Measurements from ENCODE around the gene GGTLC1. TPM values are rescaled to one million over a fixed set of nuclear protein-coding genes. Genes with fewer than 3 reads are reported as not detected.
"Not testable (repeated sequence)": the region's sequence is repeated elsewhere in the genome, so short reads cannot be mapped to it uniquely, and the experiment has no call there.

The GGTLC1 gene
- total RNA-seq, 1 experiment from 2014 or later = not detected

DNA sequence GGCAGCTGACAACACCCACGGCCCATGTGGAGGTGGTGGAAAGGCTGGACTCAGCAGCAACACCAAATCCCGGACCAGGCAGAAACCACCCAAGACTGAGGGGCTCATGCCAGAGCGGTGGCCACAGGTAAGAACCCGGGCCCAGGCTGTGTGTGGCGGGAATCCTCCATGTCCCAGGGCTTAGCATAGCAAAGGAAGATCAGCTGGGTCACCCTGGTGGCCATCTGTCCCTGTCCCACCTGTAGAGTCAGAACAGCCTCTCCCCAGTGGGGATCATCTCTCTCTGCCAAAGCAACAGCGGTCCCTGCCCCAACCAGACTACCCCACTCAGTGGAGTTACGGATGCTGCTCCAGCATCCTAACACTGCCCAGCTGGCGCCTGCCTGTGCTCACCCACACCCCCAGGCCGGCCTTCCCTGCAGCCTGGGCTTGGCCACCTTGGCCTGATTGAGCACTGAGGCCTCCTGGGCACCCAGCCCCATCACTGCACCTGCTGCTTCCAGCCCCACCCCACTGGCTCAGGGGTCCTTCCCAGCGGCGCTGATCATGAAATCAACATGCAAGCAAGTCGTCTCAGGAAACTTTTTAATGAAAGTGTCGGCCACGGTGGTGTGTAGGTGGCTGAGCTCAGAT lies 5.5 kb upstream of the GGTLC1 start:
- not testable (repeated sequence) for H3K4me1 ChIP-seq (ENCODE audit: insufficient read depth, low read length); H3K4ac ChIP-seq (ENCODE audit: low read depth, low read length); DNase-seq; H2BK15ac ChIP-seq (ENCODE audit: low read depth, low read length); H3K79me2 ChIP-seq (ENCODE audit: insufficient read depth, low read length); H4K5ac ChIP-seq (ENCODE audit: insufficient read length, low read depth, low read length); H3K23ac ChIP-seq (ENCODE audit: insufficient read length, low read depth, low read length); H3K4me2 ChIP-seq (ENCODE audit: insufficient read depth, insufficient read length, low read length); H2AFZ ChIP-seq (ENCODE audit: low read length); H3K23me2 ChIP-seq (ENCODE audit: insufficient read length, low read depth, low read length, poor library complexity, severe bottlenecking); H3K14ac ChIP-seq (ENCODE audit: insufficient read depth, low read length); H3K9ac ChIP-seq (ENCODE audit: extremely low read depth, insufficient read length, low read length); H3K79me1 ChIP-seq (ENCODE audit: insufficient read depth, low read depth, low read length, poor library complexity, severe bottlenecking); H3K27me3 Mint-ChIP-seq (ENCODE audit: low read depth); H3K18ac ChIP-seq (ENCODE audit: insufficient read length, low read depth, low read length); H2BK12ac ChIP-seq (ENCODE audit: insufficient read length, low read depth, low read length); H2BK20ac ChIP-seq (ENCODE audit: low read depth, low read length, poor library complexity, severe bottlenecking); H4K8ac ChIP-seq (replicated peaks; ENCODE audit: insufficient read length, low read depth, low read length); H3K36me3 Mint-ChIP-seq (ENCODE audit: insufficient read depth in 1 of 3, low read depth in 3 of 3); H3K4me3 Mint-ChIP-seq; H4K91ac ChIP-seq (ENCODE audit: insufficient read length, low read depth, low read length); H3K4me1 Mint-ChIP-seq; H4K20me1 ChIP-seq (ENCODE audit: control insufficient read depth, insufficient read depth, insufficient read length); H3K56ac ChIP-seq (ENCODE audit: insufficient read length, low read depth, low read length); H3K27me3 ChIP-seq (ENCODE audit: insufficient read depth, low read length); H3K9me3 Mint-ChIP-seq; H3K27ac Mint-ChIP-seq; H2BK5ac ChIP-seq (ENCODE audit: insufficient read length, low read length); H3K9me3 ChIP-seq (ENCODE audit: control insufficient read depth, low read depth, low read length); H2AK5ac ChIP-seq (ENCODE audit: insufficient read length, low read length); H2BK120ac ChIP-seq (ENCODE audit: low read depth, low read length, poor library complexity, severe bottlenecking); H3K27ac ChIP-seq (ENCODE audit: insufficient read length, low read depth, low read length); H3T11ph ChIP-seq (ENCODE audit: low read length)
- WGBS (ENCODE audit: extremely low coverage, insufficient read length, low lambda C conversion rate) = no CpG with 5 or more reads among the region's 14 CpGs

DNA sequence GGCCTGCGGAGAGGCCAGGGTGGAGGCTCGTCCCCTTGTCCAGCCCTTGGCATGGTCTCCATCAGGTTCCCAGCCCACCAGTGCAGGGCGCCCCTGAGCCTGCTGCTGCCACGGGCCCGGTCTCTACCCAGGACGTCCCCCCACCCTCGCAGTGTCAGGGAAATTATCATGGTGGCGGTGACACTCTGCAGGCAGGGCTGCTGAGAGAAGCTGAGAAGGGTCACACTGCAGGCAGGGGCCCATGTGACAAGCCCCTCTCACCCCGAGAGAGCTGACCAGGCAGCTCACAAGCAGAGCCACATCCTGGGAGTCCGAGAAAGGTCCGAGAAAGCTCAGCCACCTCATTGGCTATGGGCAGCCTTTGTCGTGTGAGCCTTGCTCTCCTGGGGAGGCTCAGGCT lies 4.9 kb upstream of the GGTLC1 start:
- H3K79me2 ChIP-seq (ENCODE audit: insufficient read depth, low read length); H3K27ac ChIP-seq (ENCODE audit: insufficient read length, low read depth, low read length); DNase-seq; H2BK12ac ChIP-seq (ENCODE audit: insufficient read length, low read depth, low read length); H3K23me2 ChIP-seq (ENCODE audit: insufficient read length, low read depth, low read length, poor library complexity, severe bottlenecking); H3K27ac Mint-ChIP-seq; H3K14ac ChIP-seq (ENCODE audit: insufficient read depth, low read length); H3K36me3 Mint-ChIP-seq (ENCODE audit: insufficient read depth in 1 of 3, low read depth in 3 of 3); H3K23ac ChIP-seq (ENCODE audit: insufficient read length, low read depth, low read length); H3K9me3 Mint-ChIP-seq; H3K4me3 Mint-ChIP-seq; H3K4me1 Mint-ChIP-seq; H3K27me3 Mint-ChIP-seq (ENCODE audit: low read depth); H3T11ph ChIP-seq (ENCODE audit: low read length); H2BK5ac ChIP-seq (ENCODE audit: insufficient read length, low read length); H2AFZ ChIP-seq (ENCODE audit: low read length); H3K4me2 ChIP-seq (ENCODE audit: insufficient read depth, insufficient read length, low read length); H3K79me1 ChIP-seq (ENCODE audit: insufficient read depth, low read depth, low read length, poor library complexity, severe bottlenecking); H3K56ac ChIP-seq (ENCODE audit: insufficient read length, low read depth, low read length); H4K8ac ChIP-seq (replicated peaks; ENCODE audit: insufficient read length, low read depth, low read length); H4K20me1 ChIP-seq (ENCODE audit: control insufficient read depth, insufficient read depth, insufficient read length); H3K27me3 ChIP-seq (ENCODE audit: insufficient read depth, low read length); H4K5ac ChIP-seq (ENCODE audit: insufficient read length, low read depth, low read length); H2BK20ac ChIP-seq (ENCODE audit: low read depth, low read length, poor library complexity, severe bottlenecking); H3K4ac ChIP-seq (ENCODE audit: low read depth, low read length); H3K4me1 ChIP-seq (ENCODE audit: insufficient read depth, low read length); H3K9ac ChIP-seq (ENCODE audit: extremely low read depth, insufficient read length, low read length); H2BK15ac ChIP-seq (ENCODE audit: low read depth, low read length); H3K18ac ChIP-seq (ENCODE audit: insufficient read length, low read depth, low read length); H4K91ac ChIP-seq (ENCODE audit: insufficient read length, low read depth, low read length); H2AK5ac ChIP-seq (ENCODE audit: insufficient read length, low read length); H3K9me3 ChIP-seq (ENCODE audit: control insufficient read depth, low read depth, low read length); H2BK120ac ChIP-seq (ENCODE audit: low read depth, low read length, poor library complexity, severe bottlenecking): not testable (repeated sequence)
- no CpG with 5 or more reads among the region's 12 CpGs for WGBS (ENCODE audit: extremely low coverage, insufficient read length, low lambda C conversion rate)
